Measurements from ENCODE around the gene MIGA2.

The MIGA2 gene

DNA sequence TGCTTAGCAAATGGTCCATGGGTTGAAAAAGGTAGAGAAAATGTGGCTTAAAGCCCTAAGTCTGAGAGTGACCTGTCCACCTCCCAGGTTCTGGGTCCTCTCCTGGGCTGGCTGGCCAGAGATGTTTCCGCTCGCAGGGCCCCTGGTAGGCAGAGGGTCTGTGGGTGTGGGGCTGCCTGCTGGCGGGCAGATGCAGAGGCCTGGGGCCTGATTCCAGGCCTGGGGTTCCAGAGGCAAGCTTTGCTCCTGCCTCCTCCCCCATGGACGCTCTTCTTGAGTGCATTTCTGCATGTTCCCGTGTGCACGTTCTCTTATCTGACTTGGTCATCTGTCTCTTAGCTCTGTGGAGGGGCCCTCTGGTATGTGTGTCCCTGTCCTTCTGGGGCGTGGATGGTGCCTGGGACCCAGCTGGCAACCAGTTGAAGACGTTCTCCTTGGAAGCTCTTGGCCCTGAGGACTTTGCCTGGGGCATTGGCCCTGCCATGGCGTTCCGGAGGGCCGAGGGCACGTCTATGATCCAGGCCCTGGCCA is 3.8 kb downstream of the MIGA2 start:
- no peak for DNase-seq

GRCh38 chr9:129042016-129042415 is 5.6 kb downstream of the MIGA2 start:
- no peak for DNase-seq

DNA sequence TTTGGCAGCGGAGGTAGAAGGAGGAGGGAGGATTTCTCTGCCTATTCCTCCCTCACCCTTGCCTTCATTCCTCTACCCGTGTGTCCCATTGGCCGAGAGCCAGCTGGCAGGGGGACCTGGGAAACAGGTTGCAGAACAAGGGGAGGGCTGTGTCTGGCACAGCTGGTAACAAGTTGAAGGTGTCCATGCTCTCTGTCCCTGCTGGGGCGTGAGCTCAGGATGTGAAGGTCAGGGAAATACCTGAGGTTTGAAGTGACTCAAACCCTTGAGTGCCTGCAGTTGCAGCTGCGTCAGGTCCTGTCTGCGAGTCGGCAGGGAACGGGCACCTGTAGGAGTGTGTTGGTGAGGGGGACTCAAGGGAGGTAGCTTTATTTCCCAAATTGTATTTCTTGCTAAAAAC is 16.2 kb downstream of the MIGA2 start:
- DNase-seq = no peak

- no peak for DNase-seq
Observed at GRCh38 chr9:129053020-129053419, 16.6 kb downstream of the MIGA2 start.

GRCh38 chr9:129054163-129054851 is 17.9 kb downstream of the MIGA2 start:
- no peak for DNase-seq

- DNase-seq = no peak
Observed at GRCh38 chr9:129058965-129059795, 22.8 kb downstream of the MIGA2 start.

GRCh38 chr9:129059796-129060785 is 23.7 kb downstream of the MIGA2 start:
- DNase-seq = no peak

DNA sequence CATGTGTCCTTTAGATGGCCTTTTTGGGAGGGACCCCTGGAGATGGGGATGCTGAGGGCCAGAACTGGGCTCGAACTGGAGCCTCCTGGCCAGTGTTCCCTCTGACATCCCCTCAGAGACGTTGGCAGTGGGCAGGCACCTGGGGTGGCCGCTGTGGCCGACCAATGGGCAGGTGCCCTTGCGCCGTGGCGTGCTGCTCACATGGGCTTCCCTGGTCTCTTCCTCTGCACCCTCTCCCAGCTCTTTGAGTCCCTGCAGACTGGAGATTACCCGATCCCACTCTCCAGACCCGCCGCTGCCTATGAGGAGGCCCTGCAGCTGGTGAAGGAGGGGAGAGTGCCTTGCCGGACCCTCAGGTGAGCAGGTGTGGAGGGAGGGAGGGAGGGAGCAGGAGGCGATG is 24.6 kb downstream of the MIGA2 start:
- no peak for DNase-seq

DNA sequence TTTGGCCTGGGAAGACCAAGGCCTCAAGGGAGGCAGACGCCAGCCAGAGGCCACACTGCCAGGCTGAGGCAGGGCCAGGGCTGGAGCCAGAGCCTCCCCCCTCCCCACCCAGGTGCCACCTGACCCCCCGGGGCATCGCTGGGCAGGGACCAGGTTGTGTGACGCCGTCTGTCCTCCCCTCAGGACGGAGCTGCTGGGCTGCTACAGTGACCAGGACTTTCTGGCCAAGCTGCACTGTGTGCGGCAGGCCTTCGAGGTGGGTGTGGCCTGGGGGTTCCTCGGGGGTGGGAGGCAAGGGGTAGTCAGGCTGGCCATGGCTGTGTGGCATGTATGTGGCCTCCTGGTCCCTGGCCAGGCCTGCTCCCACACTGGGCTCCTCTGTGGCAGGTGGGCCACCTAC is 26.6 kb downstream of the MIGA2 start:
- no peak for DNase-seq

- no peak for DNase-seq
Observed at GRCh38 chr9:129064499-129064908, 28.1 kb downstream of the MIGA2 start.

GRCh38 chr9:129068110-129068509 is 31.7 kb downstream of the MIGA2 start:
- no peak for DNase-seq

DNA sequence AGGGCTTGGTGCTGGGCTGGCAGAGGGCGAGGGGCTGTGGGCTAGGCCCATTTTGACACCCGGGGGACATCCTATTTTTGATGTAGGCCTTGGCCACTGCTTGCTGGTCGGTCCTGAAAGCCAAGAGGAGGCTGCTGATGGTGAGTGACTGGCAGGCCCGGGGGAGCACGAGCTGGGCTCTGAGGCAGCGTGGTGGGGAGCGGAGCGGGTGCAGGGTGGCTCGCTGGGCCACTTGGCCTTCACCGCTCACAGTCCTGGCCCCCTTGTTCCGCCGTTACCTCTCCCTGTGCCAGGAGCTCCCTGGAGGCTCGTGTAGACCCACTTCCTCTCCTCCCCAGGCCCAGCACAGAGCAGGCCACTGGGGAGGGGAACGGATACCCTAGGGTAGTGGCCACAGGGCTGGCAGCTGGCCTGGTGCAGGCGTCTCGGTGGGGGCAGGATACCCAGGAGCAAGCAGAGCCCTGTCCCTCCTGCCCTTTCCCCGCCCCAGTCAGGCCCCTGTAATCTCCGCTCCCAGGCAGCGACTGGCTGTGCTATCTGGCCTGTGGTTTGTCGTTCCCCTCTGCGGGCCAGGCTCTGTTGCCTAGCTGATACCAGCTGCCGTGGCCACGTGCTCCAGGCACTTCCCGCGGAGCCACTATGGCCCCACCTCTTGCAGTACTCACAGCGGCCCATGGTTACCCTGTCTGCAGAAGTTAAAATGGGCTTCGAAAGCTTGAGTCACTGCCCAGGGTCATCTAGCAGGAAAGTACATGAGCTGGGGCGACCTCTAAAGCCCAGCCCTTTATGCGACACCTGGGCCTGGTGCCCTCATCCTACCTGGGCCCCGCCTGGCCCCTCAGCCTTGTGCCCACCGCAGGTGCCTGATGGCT is 32.8 kb downstream of the MIGA2 start:
- peak; percentile 45 for DNase-seq

- DNase-seq = no peak
Observed at GRCh38 chr9:129069862-129070641, 33.6 kb downstream of the MIGA2 start.

- DNase-seq = no peak
Observed at GRCh38 chr9:129070696-129071525, 34.5 kb downstream of the MIGA2 start.

- DNase-seq = peak; percentile 13
Observed at GRCh38 chr9:129071526-129072126, 35.2 kb downstream of the MIGA2 start.

GRCh38 chr9:129072171-129072570 is 35.7 kb downstream of the MIGA2 start:
- no peak for DNase-seq

DNA sequence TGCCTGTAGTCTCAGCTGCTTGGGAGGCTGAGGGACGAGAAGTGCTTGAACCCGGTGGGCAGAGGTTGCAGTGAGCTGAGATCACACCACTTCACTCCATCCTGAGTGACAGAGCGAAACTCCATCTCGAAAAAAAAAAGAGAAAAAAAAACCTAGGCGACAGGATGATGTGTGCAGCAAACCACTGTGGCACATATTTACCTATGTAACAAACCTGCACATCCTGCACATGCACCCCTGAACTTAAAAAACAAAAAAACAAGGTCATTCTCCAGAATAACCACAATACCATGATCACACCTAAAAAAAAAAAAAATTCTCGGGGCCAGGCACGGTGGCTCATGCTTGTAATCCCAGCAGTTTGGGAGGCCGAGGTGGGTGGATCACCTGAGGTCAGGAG is 37.0 kb downstream of the MIGA2 start:
- no peak for DNase-seq

GRCh38 chr9:129074106-129074505 is 37.7 kb downstream of the MIGA2 start:
- DNase-seq = no peak

GRCh38 chr9:129075996-129076639 is 39.7 kb downstream of the MIGA2 start:
- DNase-seq = no peak
